Left ventricle myocardium inferior (tissue), 1 donor: ENCODE measurements around the gene AP4B1. TPM values are rescaled to one million over a fixed set of nuclear protein-coding genes. Genes with fewer than 3 reads are reported as not detected.

Source experiments
- DNase-seq: peaks from one replicate; pipeline ENCODE4 v3.0.0-alpha.2; 2020
- H3K27ac ChIP-seq: fragments of 200-600 bp; replicated peaks from 2 replicates; pipeline ENCODE4 v1.8.0; 2021
- H3K27me3 ChIP-seq: fragments of 200-600 bp; 2 replicates; pipeline ENCODE4 v1.8.0; 2021; ENCODE audit warnings: low read depth
- H3K36me3 ChIP-seq: fragments of 200-600 bp; 2 replicates; pipeline ENCODE4 v1.8.0; 2021
- H3K4me1 ChIP-seq: fragments of 200-600 bp; 2 replicates; pipeline ENCODE4 v1.8.0; 2021
- H3K4me3 ChIP-seq: fragments of 200-600 bp; 2 replicates; pipeline ENCODE4 v1.8.0; 2021; ENCODE audit warnings: mild to moderate bottlenecking, moderate library complexity
- H3K9me3 ChIP-seq: fragments of 200-600 bp; replicated peaks from 2 replicates; pipeline ENCODE4 v1.8.0; 2021
- CTCF ChIP-seq: fragments of 200-600 bp; IDR thresholded peaks from 2 replicates; pipeline ENCODE4 v1.8.0; 2021; ENCODE audit warnings: antibody characterized with exemption, mild to moderate bottlenecking, borderline replicate concordance
- intact Hi-C: fragments of 100-400 bp; cut with micrococcal nuclease; formaldehyde crosslinking; loops from one replicate; pipeline ENCODE4 v1.11.0; 2022
- total RNA-seq: library from RNA; stranded (reverse); fragmentation: NEBNext Ultra II Directional; extraction: Animal tissue kit (Norgen Biotek cat#: 25700); gene quantifications from one replicate; pipeline ENCODE4 v1.2.1, GENCODE V29; 2021
- donor health status: DM: no; HTN: yes; CAD: no; lungs with severe emphysema.

AP4B1 gene
- total RNA-seq, 1 donor from 2014 or later = 11.8 TPM

- no peak for TF ChIP-seq CTCF
- peaks cover 10% of the 10 kb centered on the region for H3K9me3 ChIP-seq
- no peaks in the 10 kb centered on the region for H3K27me3 ChIP-seq
- H3K27ac ChIP-seq = no peak overlapping the region
- no peaks in the 10 kb centered on the region for H3K36me3 ChIP-seq
- intact Hi-C loops = no loop called here
- DNase-seq = no peak
- H3K4me3 ChIP-seq = no peak overlapping the region
- no peaks in the 10 kb centered on the region for H3K4me1 ChIP-seq
Measured at GRCh38 chr1:113846391-113847035, 58.1 kb downstream of the AP4B1 start.

Other genes starting within 250 kb of the AP4B1 start
- gene PHTF1, start 145.3 kb downstream of the AP4B1 start, total RNA-seq = 10.7 TPM
- gene RSBN1, start 92.3 kb downstream of the AP4B1 start, total RNA-seq = 7.6 TPM
- gene PTPN22, start 33.1 kb downstream of the AP4B1 start, total RNA-seq = 0.44 TPM
- gene BCL2L15, start 17.2 kb downstream of the AP4B1 start, total RNA-seq = not detected
- 2.1 TPM for gene DCLRE1B, start 527 bp upstream of the AP4B1 start, total RNA-seq
- gene HIPK1, start 24.5 kb upstream of the AP4B1 start, total RNA-seq = 52.2 TPM
- gene OLFML3, start 74.7 kb upstream of the AP4B1 start, total RNA-seq = 14.3 TPM
- not detected for gene SYT6, start 249.1 kb upstream of the AP4B1 start, total RNA-seq